Ishikawa (cell line): Measurements from ENCODE around the gene BMPR1B.

Source experiments
- CEBPB ChIP-seq: IDR thresholded peaks from 2 replicates; pipeline ENCODE4 v1.6.1; 2012
- CREB1 ChIP-seq: IDR thresholded peaks from 2 replicates; pipeline ENCODE4 v1.6.1; 2012; ENCODE audit warnings: low read depth
- EGR1 ChIP-seq: IDR thresholded peaks from 2 replicates; pipeline ENCODE4 v1.6.1; 2012
- EP300 ChIP-seq: IDR thresholded peaks from 2 replicates; pipeline ENCODE4 v1.6.1; 2012; ENCODE audit warnings: borderline replicate concordance
- FOXM1 ChIP-seq: IDR thresholded peaks from 2 replicates; pipeline ENCODE4 v1.6.1; 2012; ENCODE audit warnings: low read depth, borderline replicate concordance
- MAX ChIP-seq: IDR thresholded peaks from 2 replicates; pipeline ENCODE4 v1.6.1; 2012
- NFIC ChIP-seq: IDR thresholded peaks from 2 replicates; pipeline ENCODE4 v1.6.1; 2012
- RAD21 ChIP-seq: IDR thresholded peaks from 2 replicates; pipeline ENCODE4 v1.6.1; 2012; ENCODE audit warnings: low read depth
- REST ChIP-seq: IDR thresholded peaks from 2 replicates; pipeline ENCODE4 v1.6.1; 2012; ENCODE audit warnings: low read depth, mild to moderate bottlenecking
- TAF1 ChIP-seq: IDR thresholded peaks from 2 replicates; pipeline ENCODE4 v1.6.1; 2012; ENCODE audit warnings: low read depth, mild to moderate bottlenecking
- TCF12 ChIP-seq: IDR thresholded peaks from 2 replicates; pipeline ENCODE4 v1.6.1; 2012; ENCODE audit warnings: low read depth
- TEAD4 ChIP-seq: IDR thresholded peaks from 2 replicates; pipeline ENCODE4 v1.6.1; 2012
- YY1 ChIP-seq: IDR thresholded peaks from 2 replicates; pipeline ENCODE4 v1.6.1; 2012; ENCODE audit warnings: low read depth
- ZBTB7A ChIP-seq: IDR thresholded peaks from 2 replicates; pipeline ENCODE4 v1.6.1; 2012; ENCODE audit warnings: low read depth
- TF ChIP-seq, protein P1 (sequence below): IDR thresholded peaks from 2 replicates; pipeline ENCODE4 v1.6.1; 2012

Gene BMPR1B

GRCh38 chr4:94806376-94806775, 48.6 kb downstream of the BMPR1B start:
- TF ChIP-seq, protein P1, sequence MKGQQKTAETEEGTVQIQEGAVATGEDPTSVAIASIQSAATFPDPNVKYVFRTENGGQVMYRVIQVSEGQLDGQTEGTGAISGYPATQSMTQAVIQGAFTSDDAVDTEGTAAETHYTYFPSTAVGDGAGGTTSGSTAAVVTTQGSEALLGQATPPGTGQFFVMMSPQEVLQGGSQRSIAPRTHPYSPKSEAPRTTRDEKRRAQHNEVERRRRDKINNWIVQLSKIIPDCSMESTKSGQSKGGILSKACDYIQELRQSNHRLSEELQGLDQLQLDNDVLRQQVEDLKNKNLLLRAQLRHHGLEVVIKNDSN: no peak
- no peak for TF ChIP-seq ZBTB7A

GRCh38 chr4:94811643-94812042, 53.9 kb downstream of the BMPR1B start:
- TF ChIP-seq EGR1: no peak

GRCh38 chr4:94813221-94813620, 55.5 kb downstream of the BMPR1B start:
- no peak for TF ChIP-seq EP300
- no peak for TF ChIP-seq CREB1
- no peak for TF ChIP-seq ZBTB7A
- no peak for TF ChIP-seq REST
- no peak for TF ChIP-seq CEBPB
- no peak for TF ChIP-seq TCF12
- TF ChIP-seq MAX: no peak
- no peak for TF ChIP-seq EGR1
- TF ChIP-seq, protein P1: no peak
- TF ChIP-seq YY1: no peak
- no peak for TF ChIP-seq TEAD4
- TF ChIP-seq RAD21: no peak
- TF ChIP-seq FOXM1: no peak
- no peak for TF ChIP-seq NFIC
- TF ChIP-seq TAF1: no peak

GRCh38 chr4:94814237-94814636, 56.5 kb downstream of the BMPR1B start:
- TF ChIP-seq TCF12: no peak

- no peak for TF ChIP-seq NFIC
- TF ChIP-seq FOXM1: no peak
- TF ChIP-seq ZBTB7A: no peak
- TF ChIP-seq TAF1: no peak
- no peak for TF ChIP-seq EP300
- TF ChIP-seq CREB1: no peak
Measured at GRCh38 chr4:94819371-94820168, 61.8 kb downstream of the BMPR1B start.

- no peak for TF ChIP-seq FOXM1
- no peak for TF ChIP-seq EP300
- no peak for TF ChIP-seq TCF12
- TF ChIP-seq TEAD4: no peak
- TF ChIP-seq CREB1: no peak
Measured at GRCh38 chr4:94826206-94826605, 68.5 kb downstream of the BMPR1B start.

DNA sequence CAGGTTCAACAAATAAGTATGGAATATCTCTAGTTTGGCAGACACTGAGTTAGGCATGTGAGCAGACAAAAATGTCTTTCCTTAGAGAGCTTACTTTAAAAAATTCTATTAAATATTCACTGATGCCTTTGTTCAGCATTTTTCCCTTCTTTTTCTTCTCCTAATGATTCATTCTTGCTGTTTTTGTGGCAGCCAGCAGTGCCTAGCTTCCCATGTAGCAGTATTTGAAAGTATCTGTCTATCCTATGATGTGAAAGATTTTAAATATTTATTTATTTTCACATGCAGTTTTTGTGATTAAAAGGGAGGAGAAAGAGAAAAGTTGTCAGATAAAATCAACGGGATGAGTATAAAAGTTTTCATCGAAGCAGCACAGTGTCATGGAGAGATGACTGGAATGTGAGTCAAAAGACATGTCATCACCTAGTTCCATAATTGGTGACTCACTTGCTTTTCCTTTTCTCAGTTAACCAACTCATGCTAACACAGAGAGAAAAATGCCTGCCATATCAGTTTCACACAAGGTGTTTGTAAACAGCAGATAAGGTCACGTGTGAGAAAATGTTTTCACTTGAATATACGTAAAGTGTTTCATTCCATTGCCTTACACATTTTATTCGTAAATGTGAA, 69.8 kb downstream of the BMPR1B start:
- TF ChIP-seq TAF1 (no peak), TCF12 (no peak), ZBTB7A (no peak), FOXM1 (no peak), MAX (no peak), CREB1 (no peak), YY1 (no peak), CEBPB (no peak)

- TF ChIP-seq EGR1 (no peak), NFIC (no peak), EP300 (no peak), CEBPB (no peak), TAF1 (no peak), MAX (no peak), YY1 (no peak), TEAD4 (no peak), ZBTB7A (no peak), CREB1 (no peak), RAD21 (no peak), FOXM1 (no peak), TCF12 (no peak)
- TF ChIP-seq, protein P1: no peak
Measured at GRCh38 chr4:94828882-94829281, 71.1 kb downstream of the BMPR1B start.
